HG03439 (cell line): ENCODE results near the gene GPR157.
A peak's percentile ranks its signal among the peaks of the same experiment; 100 is the strongest.
"Not testable (repeated sequence)": the region's sequence is repeated elsewhere in the genome, so short reads cannot be mapped to it uniquely, and the experiment has no call there.

ENCODE experiments used
- ATAC-seq: cut with Tn5 transposase; IDR thresholded peaks from one replicate; pipeline ENCODE4 v1.9.1; 2021; ENCODE audit warnings: mild to moderate bottlenecking, moderate library complexity; ENCODE audit not compliant: unreplicated experiment

Gene GPR157

GRCh38 chr1:9149151-9149550 is 20.2 kb upstream of the GPR157 start:
- ATAC-seq: no peak

GRCh38 chr1:9146156-9146555 is 17.3 kb upstream of the GPR157 start:
- ATAC-seq: no peak

- ATAC-seq: no peak
Observed at GRCh38 chr1:9145714-9146113, 16.8 kb upstream of the GPR157 start.

GRCh38 chr1:9145021-9145668 is 16.2 kb upstream of the GPR157 start:
- no peak for ATAC-seq

GRCh38 chr1:9144494-9144893 is 15.6 kb upstream of the GPR157 start:
- not testable (repeated sequence) for ATAC-seq

- no peak for ATAC-seq
Observed at GRCh38 chr1:9143250-9143649, 14.3 kb upstream of the GPR157 start.

GRCh38 chr1:9139930-9140329 is 11.0 kb upstream of the GPR157 start:
- no peak for ATAC-seq

- no peak for ATAC-seq
Observed at GRCh38 chr1:9136932-9137331, 8.0 kb upstream of the GPR157 start.

GRCh38 chr1:9135073-9135836 is 6.4 kb upstream of the GPR157 start:
- ATAC-seq: no peak

GRCh38 chr1:9133870-9134585 is 5.1 kb upstream of the GPR157 start:
- ATAC-seq: no peak

GRCh38 chr1:9129266-9130041 is 552 bp upstream of the GPR157 start:
- ATAC-seq: peak; percentile 61

GRCh38 chr1:9128166-9128519 is 759 bp downstream of the GPR157 start:
- ATAC-seq: no peak

GRCh38 chr1:9127395-9128165 is 1.3 kb downstream of the GPR157 start:
- no peak for ATAC-seq

GRCh38 chr1:9126511-9126910 is 2.4 kb downstream of the GPR157 start:
- no peak for ATAC-seq

- ATAC-seq: not testable (repeated sequence)
Observed at GRCh38 chr1:9125847-9126246, 3.1 kb downstream of the GPR157 start.

- ATAC-seq: no peak
Observed at GRCh38 chr1:9125325-9125724, 3.6 kb downstream of the GPR157 start.

- ATAC-seq: not testable (repeated sequence)
Observed at GRCh38 chr1:9124389-9124788, 4.5 kb downstream of the GPR157 start.

GRCh38 chr1:9123665-9124064 is 5.2 kb downstream of the GPR157 start:
- not testable (repeated sequence) for ATAC-seq

- ATAC-seq: no peak
Observed at GRCh38 chr1:9121496-9122409, 7.1 kb downstream of the GPR157 start.
